ENCODE data around the gene IRF1.

Gene IRF1

GRCh38 chr5:132500244-132500930, 9.8 kb upstream of the IRF1 start:
- no peak for DNase-seq

DNA sequence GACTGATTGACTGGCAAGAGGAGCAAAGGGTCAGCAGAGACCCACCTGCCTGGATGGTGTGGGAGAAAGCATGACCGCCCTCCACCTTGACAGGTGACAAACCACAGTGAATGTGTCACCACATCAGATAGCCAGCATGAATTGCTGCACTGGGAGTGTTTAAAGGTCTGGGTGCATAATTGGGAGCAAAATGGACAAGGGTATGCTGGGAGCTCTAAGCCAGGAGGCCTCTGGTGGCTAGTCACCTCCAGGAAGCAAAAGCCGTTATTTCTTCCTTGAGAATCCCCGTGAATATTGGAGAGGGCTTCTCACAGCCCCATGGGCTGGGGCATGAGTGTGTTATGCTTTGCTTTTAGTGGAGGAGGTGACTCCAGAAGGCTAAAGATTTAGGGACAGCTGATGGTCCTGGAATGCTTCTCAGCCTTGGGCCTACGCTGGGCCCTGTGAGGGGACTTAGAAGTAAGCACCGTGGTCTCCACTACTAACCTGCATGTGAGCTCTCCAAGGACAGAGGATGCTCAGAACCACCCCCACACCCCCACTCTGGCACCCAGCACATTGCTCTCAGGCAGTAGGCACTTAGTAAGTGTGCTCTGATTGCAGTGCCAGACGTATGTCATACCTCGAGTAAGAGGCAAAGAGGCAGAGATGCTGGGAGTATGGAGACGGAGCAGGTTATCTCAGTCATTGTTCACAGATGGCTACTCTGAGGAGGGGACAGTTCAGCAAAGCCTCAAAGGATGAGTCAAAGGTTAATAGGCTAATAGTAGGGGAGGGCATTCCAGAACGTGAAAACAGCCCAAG, 9.1 kb upstream of the IRF1 start:
- DNase-seq, result no peak

DNA sequence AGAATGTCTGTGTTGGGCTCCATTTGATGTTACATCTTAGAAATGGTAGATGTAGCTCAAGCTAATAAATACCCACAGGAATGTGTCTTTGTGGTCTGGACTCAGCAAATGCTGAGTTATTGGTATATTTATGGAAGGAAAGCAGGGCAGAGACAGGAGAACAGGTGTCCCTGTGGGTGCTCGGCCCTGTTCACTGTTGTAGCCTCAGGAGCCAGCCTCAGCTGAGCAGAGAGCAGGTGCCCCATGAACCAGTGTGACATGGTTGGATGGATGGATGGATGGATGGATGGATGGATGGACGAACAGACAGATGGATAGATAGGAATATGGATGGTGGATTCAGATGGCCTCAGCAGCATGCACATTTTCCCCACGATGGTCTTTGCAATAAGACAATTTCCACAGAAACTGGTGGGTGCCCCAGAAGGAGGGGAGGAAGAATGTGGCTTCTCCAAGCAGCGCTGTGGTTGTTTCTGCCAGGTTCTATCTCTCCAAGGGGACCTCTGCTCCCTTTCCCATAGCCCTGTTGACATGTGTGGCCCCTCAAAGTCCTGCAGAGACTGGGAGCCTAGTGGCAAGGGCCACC, 8.2 kb upstream of the IRF1 start:
- DNase-seq, result no peak

DNA sequence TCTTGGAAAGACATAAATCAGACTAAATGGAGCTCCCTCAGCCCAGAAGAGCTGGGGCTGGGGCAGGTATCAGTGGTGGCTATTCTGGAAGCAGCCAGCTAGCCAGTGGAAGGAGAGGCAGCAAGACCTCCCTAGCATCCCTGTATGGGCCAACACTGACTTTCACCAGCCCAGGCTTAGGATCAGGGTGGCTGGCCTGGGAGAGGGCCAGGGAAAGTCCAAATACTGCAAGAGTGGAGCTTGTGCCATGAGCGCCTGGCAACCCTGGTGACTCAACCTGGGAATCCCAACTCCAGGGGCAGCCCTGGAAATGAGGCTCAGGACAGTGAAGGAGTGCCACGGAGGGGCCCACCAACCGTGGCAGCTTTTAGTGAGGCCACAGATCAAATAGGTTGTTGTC, 7.6 kb upstream of the IRF1 start:
- no peak for DNase-seq

DNA sequence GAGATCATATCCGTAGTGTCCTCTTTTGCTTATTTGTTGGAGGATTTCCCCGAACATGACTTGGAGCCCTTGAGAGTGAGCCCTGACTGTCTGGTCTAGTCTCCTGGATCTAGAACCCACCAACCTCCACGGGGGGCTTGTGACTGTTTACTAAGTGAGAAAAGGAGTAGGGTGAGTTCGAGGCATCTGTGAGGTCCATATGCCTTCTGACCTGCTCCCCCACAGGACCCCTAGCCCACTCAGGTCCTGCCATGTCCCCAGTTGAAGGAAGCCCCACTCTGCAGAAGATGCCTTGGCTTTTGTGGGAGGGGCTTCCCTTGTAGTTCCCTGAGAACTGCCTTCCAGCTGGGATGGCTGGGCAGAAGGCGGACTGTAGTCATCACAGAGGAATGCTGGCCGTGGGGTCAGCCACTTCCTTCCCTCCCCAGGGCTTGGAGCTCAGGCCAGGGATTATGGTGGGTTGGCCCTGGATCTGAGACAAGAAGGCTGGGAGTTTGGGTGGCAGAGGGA, 7.0 kb upstream of the IRF1 start:
- DNase-seq, result no peak

DNA sequence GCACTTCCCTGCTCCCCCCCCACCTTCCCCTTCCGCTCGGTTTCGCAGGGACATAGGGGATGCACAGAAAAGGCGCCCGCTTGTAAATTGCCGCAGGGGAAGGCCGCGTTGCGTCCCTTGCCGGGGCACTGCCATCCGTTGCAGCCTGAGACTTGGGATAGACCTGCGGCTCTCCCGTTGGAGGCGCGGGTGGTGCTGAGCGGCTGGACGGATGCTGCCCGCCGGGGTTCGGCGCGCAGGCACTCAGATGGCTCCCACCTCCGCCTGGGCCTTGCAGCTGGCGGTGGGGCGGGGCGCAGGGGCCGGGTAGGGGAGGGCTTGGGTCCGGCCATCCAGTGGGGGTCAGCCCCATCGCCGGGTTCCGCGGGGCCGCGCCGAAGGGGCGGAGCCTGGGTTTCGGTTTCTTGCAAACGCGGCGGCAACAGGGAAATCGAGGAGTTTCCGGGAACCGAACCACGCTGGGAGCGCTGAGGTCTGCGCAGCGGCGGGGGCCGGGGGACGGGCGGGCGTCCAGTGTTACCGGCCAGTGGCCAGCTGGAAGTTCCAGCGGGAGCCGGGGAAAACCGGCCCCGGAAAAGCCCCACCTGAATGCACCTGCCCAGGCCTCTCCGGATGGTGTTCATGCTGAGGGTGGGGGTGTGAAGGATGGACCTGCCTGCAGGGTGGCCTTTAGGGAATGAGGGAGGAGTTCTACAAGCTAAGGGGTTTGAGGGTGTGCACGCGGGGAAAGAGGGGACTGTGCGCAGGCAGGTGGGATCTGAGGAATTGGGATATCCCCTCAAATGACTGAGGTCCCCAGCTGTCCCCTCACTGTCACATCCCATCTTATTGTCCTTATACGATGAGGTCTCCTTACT, 6.3 kb upstream of the IRF1 start:
- DNase-seq, result no peak

DNA sequence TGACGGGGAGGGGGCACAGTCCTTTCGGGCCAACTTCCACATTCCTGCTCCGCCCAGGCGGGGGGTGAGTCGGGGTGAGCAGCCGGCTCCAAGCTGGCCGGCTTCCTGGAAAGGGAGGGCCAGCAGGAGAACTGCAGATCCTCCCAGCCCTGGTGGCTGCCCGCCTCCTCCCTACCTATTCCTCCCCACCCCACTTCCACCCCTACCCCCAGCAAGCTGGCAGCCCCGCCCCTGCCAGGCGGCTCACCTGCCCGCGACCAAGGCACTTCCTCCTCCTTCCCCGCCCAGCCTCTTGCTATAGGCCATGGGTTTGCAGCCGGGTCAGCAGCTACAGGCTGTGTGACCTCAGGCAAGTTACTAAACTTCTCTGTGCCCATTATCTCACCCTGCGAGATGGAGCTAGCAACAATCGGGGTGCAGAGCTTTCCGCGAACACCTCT, 5.6 kb upstream of the IRF1 start:
- DNase-seq, result no peak

- no peak for DNase-seq
These were observed 5.2 kb upstream of the IRF1 start for GRCh38 chr5:132495667-132496190.

- no peak for DNase-seq
These were observed 3.2 kb upstream of the IRF1 start for GRCh38 chr5:132493821-132494220.

- DNase-seq, result no peak
These were observed 2.7 kb upstream of the IRF1 start for GRCh38 chr5:132493241-132493640.

- no peak for DNase-seq
These were observed 2.0 kb upstream of the IRF1 start for GRCh38 chr5:132492386-132493125.

GRCh38 chr5:132491368-132492364, 1.1 kb upstream of the IRF1 start:
- no peak for DNase-seq

DNA sequence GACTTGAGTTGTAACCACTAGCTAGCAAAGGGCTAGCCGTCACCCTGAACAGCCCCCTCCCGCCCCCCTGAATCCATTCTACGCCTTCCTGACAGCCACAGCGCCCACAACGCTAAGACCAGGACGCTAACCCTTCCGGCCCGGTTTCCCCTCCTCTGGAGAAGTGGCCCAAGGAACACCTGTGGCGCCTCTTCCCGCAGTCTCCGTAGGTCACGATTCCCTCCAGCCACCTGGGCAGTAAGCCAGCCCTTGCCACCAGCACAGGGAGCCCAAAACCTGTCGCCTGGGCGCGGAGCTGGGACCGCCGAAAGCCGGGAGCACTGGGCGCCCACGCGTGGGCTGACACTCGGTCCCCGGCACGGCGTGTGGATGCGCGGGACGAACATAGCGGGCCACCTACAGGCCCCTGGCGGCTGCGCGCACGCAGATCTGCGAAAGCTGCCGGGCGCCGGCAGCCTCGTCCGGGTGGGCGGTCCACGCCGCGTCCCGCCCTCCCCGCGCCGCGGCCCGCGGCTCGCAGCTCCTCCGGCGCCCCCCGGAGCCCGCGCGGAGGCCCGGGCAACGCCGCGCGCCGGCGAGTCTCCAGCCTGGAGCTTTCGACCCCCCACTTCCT, 596 bp downstream of the IRF1 start:
- no peak for DNase-seq

GRCh38 chr5:132489051-132489770, 1.4 kb downstream of the IRF1 start:
- DNase-seq, result no peak

DNA sequence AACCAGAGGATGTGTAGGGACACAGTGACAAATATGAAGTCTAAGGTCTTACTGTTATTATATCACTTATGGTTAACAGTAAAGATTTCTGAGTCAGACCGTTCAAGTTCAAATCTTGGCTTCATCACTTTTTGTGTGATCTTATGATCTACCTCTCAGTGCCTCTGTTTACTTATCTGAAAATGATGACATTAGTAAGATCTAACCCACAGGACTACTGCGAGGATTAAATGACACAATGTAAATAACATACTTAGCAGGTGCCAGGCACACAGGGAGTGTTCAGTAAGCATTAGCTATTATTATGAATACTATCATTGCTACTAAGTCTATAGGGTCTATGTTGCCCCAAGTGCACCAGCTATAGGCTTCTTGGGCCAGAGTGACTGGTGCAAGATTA, 2.0 kb downstream of the IRF1 start:
- DNase-seq, result no peak

DNA sequence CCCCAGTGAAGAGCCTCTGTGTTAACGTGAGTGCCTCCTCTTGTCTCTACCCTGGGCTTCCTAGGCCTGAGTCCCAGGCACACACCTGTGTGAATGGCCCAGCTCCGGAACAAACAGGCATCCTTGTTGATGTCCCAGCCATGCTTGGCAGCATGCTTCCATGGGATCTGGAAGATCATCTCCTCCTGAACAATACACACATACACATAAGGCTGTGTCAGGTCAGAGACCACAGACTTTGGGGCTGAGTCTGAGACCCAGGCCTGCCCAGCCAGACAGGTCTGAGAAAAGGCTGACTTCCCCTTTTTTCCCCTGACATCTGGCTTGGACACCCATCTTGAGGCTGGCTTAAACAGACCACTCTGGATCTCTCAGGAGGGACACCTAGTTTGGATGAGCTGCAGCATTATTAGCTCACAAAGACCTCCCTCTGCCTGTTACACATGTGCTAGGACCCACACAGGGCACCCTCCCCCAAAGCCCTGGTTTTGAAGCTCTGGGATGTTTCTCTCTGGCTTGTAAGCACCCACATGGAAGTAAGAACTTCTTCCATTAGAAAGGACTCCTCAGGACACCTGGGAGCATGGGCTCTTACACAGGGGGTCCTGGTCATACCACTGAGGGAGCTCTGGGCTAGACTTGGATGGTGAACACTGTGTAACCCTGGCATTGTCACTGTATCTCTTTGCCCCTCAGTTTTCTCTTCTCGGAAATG, 2.6 kb downstream of the IRF1 start:
- DNase-seq, result no peak

DNA sequence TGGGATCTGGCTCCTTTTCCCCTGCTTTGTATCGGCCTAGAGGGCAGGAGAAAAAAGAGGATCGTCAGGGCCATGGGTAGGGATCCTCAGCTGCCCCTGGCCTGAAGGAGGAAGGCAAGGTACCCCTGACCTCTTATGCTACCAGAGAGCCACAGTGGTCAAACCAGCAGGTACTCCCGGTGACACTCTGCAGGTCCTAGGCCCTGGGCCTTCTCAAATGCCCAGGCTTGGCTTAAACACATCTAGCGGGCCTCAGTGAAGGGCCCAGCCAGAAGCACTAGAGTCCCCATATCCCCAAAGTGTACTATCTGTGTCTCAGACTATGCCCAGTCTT, 3.5 kb downstream of the IRF1 start:
- no peak for DNase-seq

DNA sequence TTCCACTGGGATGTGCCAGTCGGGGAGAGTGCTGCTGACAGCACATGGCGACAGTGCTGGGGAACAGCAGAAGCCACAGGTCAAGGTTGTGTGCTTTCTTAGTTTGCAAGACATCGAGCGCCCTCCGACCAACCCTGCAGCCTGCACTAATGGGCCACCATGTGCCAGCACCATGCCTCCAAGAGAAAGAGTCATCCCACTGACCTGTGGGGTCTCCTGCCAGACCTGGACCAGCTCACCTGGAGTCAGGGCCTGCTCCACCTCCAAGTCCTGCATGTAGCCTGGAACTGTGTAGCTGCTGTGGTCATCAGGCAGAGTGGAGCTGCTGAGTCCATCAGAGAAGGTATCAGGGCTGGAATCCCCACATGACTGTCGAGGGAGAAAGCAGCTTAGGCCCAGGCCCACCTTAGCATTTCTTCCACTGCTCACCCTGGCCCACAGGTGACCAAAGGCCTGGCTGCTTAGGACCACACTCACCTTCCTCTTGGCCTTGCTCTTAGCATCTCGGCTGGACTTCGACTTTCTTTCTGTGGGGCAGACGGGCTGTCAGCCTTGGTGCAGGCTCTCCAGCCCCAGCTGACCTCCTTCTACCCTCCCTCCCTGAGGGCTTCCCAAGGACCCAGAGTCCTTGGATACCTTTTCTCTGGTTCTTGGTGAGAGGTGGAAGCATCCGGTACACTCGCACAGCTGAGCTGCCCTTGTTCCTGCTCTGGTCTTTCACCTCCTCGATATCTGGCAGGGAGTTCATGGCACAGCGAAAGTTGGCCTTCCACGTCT, 4.1 kb downstream of the IRF1 start:
- no peak for DNase-seq
